Kidney glomerular epithelial cell (primary cell): ENCODE measurements around the gene HHATL.

ENCODE experiments used
- DNase-seq: peaks from one replicate; lab custom pipeline; 2025; lab: John Stamatoyannopoulos, UW

Gene HHATL

GRCh38 chr3:42664438-42664803 lies 38.2 kb downstream of the HHATL start:
- DNase-seq = no peak

DNA sequence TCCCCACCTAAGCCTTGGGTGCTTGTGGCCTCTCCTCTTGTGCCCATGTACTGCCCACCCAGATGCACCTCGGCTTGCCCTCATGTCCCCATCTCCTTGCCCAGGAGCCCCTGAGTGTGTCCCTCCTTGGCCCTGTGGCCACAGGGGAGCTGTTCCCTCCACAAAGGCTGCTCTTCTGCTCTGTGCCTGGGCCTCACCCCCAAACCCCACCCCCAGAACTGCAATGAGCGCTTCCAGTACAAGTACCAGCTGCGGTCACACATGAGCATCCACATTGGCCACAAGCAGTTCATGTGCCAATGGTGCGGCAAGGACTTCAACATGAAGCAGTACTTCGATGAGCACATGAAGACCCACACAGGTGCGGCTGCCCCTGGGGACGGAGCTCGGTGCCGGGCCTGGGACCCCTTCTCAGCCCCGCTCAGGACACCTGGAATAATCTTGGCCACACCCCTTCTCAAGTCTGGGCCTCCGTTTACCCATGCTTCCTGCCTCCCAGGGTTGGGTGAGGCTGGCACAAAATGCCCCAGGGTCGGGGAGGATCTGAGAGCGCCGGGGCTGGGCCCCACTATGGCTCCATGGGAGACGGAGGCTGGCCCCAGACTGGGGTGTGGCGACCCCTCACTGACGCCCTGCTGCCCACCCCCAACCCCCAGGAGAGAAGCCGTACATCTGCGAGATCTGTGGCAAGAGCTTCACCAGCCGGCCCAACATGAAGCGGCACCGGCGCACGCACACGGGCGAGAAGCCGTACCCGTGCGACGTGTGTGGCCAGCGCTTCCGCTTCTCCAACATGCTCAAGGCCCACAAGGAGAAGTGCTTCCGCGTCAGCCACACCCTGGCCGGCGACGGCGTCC lies 38.8 kb downstream of the HHATL start:
- no peak for DNase-seq

DNA sequence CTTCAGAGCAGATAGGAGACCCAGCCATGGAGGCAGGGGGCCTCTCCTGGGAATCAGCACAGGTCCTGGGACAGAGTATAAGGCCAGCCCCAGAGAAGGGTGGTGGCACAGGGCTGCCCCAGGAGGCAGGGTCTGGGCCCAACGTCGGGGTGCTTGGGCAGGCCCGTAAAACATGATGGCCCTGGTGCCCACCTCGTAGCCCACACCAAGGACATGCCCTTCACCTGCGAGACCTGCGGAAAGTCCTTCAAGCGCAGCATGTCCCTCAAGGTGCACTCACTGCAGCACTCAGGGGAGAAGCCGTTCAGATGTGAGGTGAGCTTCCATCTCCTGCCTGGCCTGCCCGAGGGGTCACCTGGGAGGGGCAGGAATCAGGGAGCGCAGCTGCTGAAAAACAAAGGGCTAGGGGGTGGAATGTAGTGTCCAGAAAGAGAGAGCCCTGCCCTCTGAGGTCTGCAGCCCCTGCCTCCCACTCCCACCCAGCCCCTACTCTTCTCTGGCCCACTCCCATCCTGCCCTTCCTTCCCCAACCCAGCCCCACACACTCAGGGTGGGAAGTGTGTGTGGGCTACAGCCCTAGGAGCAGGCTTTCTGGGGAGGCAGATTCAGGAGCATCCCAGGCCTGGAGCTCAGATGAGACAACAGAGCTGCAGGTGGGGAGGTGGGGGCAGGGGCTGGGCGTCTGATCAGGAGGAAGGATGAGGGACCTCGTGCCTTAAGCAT lies 39.6 kb downstream of the HHATL start:
- DNase-seq = no peak

- DNase-seq = no peak
These were observed 40.4 kb downstream of the HHATL start for GRCh38 chr3:42662037-42662812.

DNA sequence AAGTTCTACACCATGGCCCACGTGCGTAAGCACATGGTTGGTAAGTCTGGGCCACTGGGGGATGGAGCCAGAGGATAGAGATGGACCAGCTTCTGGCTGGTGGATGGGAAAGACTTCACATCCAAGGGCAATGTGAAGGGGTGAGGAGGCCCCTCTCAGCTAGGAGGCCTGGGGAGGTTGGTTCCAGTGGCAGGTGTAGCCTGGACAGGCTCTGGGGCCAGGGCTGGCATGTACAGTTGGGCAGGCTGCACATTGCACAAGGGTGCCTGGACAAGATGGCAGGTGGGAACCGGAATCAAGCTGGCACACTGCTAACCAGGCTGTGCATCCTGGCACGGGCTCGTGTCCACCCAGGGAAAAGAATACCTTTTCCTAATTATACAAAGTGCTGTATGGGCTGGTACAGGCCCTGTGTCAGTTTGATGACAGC lies 41.0 kb downstream of the HHATL start:
- no peak for DNase-seq

DNA sequence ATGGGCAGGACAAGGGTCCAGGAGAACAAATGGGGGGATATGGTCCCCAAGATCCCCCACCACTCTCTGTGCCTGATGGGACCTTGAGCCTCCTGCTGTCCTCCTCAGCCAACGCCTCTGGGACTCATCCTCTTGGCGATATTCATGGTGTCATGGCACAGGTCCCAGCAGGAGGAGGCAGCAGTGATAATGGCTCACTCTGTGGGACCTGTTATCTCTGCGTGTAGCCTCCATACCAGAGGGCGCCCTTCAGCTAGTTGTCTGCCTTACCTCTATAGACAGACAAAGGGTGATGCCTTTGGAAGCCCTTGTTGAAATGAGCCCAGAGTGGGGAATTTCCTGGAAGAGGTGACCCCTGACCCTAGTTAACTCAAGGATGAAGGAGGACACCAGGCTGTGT lies 41.7 kb downstream of the HHATL start:
- DNase-seq = no peak

DNA sequence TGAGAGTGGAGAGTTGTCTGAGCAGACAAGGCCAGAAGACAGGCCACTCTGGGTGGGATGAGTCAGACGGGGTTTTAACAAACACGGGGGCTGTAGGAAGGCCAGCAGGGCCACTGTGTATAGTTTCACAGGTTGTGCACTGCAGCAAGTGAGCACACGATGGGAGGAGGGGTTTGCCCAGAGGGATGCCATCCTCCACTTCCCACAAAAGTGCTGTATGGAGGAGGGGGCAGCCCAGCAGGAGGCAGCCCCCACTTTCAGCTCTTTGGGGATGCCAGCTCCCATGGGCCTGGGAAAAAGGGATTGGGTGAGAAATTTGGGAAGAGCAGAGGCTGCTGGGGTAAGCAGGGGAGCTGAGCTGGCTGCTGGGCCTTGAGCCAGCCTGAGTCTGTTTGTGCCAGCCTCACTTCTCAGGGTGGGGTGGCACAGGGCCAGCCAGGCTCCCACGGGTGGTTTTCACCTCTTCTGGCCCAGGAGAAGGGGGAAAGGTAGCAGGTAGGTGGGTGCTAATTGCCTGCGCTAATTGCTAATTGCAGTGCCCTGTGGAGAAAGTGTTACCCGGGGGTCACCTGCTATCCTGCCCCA lies 42.4 kb downstream of the HHATL start:
- DNase-seq = no peak

DNA sequence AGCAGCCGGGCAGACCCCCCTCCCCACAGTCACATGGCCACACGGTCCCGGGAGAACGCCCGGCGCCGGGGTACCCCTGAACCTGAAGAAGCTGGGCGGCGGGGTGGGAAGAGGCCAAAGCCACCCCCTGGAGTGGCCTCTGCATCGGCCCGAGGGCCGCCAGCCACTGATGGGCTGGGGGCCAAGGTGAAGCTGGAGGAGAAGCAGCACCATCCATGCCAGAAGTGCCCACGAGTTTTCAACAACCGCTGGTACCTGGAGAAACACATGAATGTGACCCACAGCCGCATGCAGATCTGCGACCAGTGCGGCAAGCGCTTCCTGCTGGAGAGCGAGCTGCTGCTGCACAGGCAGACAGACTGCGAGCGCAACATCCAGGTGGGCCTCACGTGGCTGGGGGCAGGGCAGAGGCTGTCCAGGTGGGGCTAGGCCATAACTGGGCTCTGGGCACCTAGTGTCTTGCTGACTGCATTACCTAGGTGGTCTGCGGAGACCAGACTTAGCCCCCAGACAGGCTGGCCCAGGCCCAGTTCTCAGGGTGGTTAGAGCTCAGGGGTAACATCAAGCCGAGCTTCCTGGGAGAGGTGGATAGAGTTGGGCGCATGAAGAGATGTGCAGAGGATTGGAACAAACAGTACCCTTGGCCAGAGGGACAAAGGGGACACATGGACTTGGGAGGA lies 43.0 kb downstream of the HHATL start:
- no peak for DNase-seq

GRCh38 chr3:42658771-42659390 lies 43.7 kb downstream of the HHATL start:
- no peak for DNase-seq

DNA sequence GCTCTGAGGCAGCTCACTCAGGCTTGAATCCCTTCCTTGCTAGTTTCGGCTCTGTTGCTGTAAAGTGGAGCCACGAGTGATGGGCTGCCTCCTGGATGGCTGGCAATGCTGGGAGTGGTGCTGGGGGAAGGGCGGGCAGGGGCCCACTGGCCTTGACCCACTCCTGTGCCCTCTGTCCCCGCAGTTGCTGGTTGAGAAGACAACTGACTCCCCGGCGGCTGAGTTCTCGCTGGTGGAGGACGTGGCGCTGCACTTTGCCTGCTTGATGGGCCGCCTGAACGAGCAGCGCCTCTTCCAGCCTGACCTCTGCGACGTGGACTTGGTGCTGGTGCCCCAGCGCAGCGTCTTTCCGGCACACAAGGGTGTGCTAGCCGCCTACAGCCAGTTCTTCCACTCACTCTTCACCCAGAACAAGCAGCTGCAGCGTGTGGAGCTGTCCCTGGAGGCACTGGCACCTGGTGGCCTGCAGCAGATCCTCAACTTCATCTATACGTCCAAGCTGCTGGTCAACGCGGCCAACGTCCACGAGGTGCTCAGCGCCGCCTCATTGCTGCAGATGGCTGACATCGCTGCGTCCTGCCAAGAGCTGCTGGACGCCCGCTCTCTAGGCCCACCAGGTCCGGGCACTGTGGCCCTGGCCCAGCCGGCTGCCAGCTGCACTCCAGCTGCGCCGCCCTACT lies 44.4 kb downstream of the HHATL start:
- no peak for DNase-seq

DNA sequence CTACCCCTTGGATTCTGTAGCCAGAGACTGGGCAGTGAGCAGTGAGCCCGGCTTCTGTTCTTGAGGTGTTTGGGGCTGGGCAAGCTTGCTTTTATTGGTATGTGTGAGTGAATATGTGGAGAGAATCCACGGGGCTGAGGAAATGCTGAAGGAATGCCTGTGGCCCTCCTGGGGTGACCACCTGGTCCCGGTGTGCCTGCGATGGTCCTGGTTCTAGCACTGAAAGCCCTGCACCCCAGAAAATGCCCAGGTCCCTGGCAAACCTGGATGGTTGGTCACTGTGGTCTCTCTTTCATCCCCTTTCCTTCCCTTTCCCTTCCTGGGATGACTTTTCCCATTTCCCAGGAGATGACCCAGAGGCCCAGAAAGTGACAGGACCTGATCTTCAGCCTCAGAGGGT lies 44.9 kb downstream of the HHATL start:
- no peak for DNase-seq

- DNase-seq = no peak
These were observed 45.7 kb downstream of the HHATL start for GRCh38 chr3:42656680-42657610.

DNA sequence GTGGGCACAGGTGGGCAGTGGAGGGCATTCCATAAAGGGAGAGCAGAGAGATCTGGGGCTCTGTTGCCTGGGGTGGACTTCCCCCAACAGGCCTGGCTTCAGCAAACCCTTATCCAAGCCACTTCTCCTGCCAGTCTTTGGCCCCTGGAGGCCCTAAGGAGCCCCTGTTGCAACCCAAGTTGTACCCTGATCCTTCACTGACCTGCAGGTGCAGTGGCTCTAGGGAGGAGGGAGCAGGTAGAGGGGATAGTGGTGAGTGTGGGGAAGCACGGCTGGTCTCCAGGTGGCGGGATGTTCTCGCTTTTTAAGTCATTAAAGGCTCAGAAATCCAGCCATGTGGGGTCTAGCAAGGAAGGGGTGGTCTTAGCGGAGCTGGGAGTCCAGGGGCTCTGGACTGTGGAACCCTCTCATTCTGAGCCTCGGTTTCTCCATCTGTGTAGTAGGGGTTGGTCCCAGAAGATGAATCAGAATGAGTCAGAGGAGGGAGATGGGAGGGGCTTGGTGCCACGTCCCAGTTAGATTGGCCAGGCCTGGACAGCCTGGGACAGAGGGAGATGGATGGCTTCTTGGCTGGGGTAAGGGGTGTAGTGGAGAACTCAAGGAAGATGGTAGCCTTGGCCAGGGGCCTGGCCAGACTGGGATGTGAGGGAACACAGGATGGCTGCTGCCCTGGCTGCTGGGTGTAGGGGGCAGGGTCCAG lies 46.5 kb downstream of the HHATL start:
- no peak for DNase-seq

DNA sequence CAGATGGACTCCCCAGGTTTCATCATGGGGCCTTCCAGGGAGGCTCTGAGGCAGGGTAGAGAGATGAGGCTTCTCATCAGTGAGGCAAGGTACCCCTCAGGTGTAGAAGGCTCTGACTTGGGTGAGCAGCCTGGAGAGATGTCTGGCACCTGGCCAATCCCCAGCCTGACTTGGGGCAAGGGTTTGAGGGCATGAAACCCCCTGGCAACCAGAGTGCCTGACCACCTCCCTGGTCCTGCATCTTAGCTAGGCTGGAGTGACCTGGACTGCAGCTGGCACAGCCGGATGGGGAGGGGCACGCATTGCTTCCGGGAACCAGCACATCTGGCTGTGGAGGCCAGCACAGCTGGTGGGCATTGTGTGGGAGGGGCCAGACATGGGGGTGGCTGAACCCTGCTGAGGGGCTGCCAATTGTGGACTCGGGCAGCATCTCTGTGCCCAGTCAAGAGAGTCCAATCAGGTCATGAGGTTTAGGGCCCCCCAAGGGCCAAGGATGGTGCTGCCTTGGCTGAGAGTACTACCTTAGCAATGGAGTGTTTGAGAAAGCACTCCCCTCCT lies 47.2 kb downstream of the HHATL start:
- no peak for DNase-seq

- DNase-seq = no peak
These were observed 48.0 kb downstream of the HHATL start for GRCh38 chr3:42654331-42655201.

DNA sequence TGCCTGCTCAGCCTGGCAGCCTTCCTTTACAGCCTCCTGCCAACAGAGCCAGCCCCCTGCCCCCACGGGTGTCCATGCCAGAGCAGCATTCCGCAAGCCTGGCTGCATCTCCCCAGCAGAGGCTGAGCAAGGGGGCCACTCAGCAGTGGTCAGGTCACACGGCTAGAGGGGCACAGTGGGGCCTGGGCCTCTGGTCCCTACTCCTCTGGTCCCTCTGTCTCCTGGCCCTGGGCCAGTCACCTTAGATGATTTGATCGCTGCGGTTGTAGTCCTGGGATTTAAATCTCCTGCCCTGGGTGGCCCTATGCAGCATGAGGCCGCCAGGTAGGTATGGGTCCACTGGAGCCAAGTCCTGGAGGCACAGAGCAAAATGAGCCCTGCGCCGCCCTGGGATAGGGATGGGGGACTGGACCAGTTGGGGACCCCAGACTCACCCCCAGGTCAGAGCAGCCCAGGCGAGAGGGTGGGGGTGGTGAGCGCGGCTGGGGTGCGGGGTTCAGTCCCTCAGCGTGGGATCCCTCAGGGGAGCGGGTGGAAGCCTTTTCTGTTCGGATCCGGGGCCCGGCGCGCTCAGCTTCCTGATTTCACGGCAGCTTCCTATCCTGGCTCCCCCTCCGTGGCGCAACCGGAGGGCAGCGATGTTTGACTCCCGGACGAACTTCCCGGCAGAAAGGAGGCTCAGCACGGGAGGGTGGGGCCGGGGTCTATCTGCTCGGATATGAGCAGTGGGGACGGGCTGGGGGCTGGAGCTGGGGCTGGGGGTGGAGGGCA lies 48.9 kb downstream of the HHATL start, which contains the start of gene ZBTB47:
Gene ZBTB47 (plus strand): TSS at position 138 of the 771 bp plus-strand sequence. CDS start 4,659 bp downstream, outside the sequence.
- no peak for DNase-seq

DNA sequence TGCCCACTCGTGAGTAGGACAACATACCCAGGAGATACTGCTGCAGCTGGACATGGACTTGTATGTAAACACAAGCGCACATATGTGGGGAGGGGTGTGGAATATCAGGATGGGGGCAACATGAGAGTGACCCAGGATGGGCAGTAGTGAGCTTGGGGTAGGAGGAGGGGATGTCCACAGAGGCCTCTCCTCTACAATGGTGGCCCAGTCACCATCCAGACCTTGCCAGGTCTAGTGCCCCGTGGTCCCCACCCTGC lies 49.4 kb downstream of the HHATL start:
- DNase-seq = no peak
